Pons (tissue), 1 donor: ENCODE measurements around the gene IL27RA.
"Not testable (repeated sequence)": the region's sequence is repeated elsewhere in the genome, so short reads cannot be mapped to it uniquely, and the experiment has no call there.

Source experiments
- DNase-seq: peaks from one replicate; pipeline ENCODE4 v3.0.0-alpha.2; 2016; ENCODE audit warnings: low spot score

The IL27RA gene

GRCh38 chr19:13999085-13999484 lies 32.5 kb upstream of the IL27RA start:
- DNase-seq, result no peak

GRCh38 chr19:14000691-14001375 lies 30.7 kb upstream of the IL27RA start:
- no peak for DNase-seq

GRCh38 chr19:14002571-14003250 lies 28.9 kb upstream of the IL27RA start:
- peak; percentile 24 for DNase-seq

GRCh38 chr19:14003251-14004055 lies 28.1 kb upstream of the IL27RA start:
- no peak for DNase-seq

- DNase-seq, result peak; percentile 88
Observed at GRCh38 chr19:14004619-14005348, 26.8 kb upstream of the IL27RA start.

GRCh38 chr19:14005349-14006084 lies 26.0 kb upstream of the IL27RA start:
- DNase-seq, result peak; percentile 55

GRCh38 chr19:14006085-14006765 lies 25.3 kb upstream of the IL27RA start, which contains the start of gene RFX1:
Gene RFX1, minus strand, starts transcription at chr19:14006320. Its CDS starts 12,477 bp downstream, at chr19:13993843.
- DNase-seq, result peak; percentile 100

- no peak for DNase-seq
Observed at GRCh38 chr19:14006766-14007562, 24.6 kb upstream of the IL27RA start.

- no peak for DNase-seq
Observed at GRCh38 chr19:14012378-14012915, 19.1 kb upstream of the IL27RA start.

GRCh38 chr19:14015524-14016035 lies 16.0 kb upstream of the IL27RA start:
- DNase-seq, result no peak

GRCh38 chr19:14019100-14019499 lies 12.5 kb upstream of the IL27RA start:
- DNase-seq, result no peak

GRCh38 chr19:14019739-14020138 lies 11.8 kb upstream of the IL27RA start:
- DNase-seq, result not testable (repeated sequence)

GRCh38 chr19:14021474-14021873 lies 10.1 kb upstream of the IL27RA start:
- no peak for DNase-seq

GRCh38 chr19:14022469-14022868 lies 9.1 kb upstream of the IL27RA start:
- DNase-seq, result no peak

- DNase-seq, result no peak
Observed at GRCh38 chr19:14023404-14024235, 7.9 kb upstream of the IL27RA start.

- DNase-seq, result not testable (repeated sequence)
Observed at GRCh38 chr19:14026652-14027192, 4.8 kb upstream of the IL27RA start.

- DNase-seq, result no peak
Observed at GRCh38 chr19:14027856-14028450, 3.6 kb upstream of the IL27RA start, which contains the start of gene RLN3. Gene RLN3, plus strand, starts transcription at chr19:14028148. Its CDS starts 57 bp downstream, at chr19:14028205.

GRCh38 chr19:14028901-14029300 lies 2.7 kb upstream of the IL27RA start:
- DNase-seq, result no peak
